Measurements from ENCODE around the gene MAP7D2. TPM values are rescaled to one million over a fixed set of nuclear protein-coding genes. Genes with fewer than 3 reads are reported as not detected.

Gene MAP7D2
- total and polyA plus RNA-seq, 2 of the 13 experiments (the other 11 are each of a cell fraction or from before 2014, with no cell fraction given), result 9.6 to 10.5 TPM

DNA sequence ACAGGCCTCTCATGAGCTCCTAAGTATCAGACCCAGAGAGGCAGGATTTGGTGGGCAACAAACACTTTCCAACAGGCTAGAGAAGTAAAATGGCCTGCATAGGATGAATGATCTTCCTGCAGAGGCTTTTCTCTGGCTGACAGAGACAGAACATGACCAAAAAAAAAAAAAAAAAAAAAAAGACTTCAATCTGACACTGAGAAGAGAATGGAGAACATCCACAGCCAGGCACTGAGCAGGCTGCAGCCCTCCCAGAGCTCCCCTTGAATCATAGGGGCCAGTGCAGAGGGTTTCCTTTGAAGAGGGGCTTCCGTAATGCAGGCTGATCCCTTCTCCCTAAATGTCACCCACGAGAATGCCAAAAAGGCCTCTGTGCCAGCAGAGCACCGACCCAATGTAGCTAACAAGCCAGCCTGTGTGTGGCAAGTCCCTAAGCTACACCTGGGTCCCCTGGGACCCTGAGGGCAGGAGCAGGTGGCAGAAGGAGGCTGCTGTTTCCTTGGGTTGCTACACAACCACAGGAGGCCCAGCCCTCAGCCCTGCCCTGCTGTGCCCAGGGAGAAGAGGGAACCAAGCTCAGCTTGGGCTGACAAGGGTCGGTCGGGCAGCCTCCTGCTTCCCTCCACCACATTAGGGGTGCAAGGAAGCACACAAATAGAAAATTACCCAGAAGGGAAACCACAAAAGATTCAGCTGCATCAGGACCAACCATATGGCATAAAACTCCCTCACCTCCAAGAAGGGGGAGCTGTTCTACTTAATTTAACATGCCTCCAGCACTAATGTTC, 55.6 kb downstream of the MAP7D2 start:
- intact Hi-C loops (cut with micrococcal nuclease; ENCODE audit: unreplicated experiment), result no loop called here
- no peak overlapping the region for H3K4me2 ChIP-seq (ENCODE audit: low read depth, low read length)
- FAIRE-seq (no peak), ATAC-seq (no peak), DNase-seq (ENCODE audit: low spot score) (no peak)
- CTCF ChIA-PET (ENCODE audit: low intra/inter-chr PET ratio, low total read pairs), result no interaction called here
- H3K36me3 ChIP-seq (replicated peaks in 1 of 2; ENCODE audit: control insufficient read depth in 1 of 2, insufficient read depth in 2 of 2, low read length in 2 of 2), result 0 out of 5 replicates have a peak, but pooled peaks cover 0 to 3% of the 10 kb centered on the region in 2 experiments
- H2AFZ ChIP-seq (ENCODE audit: low read length), result no peak overlapping the region
- no peaks in the 10 kb centered on the region for H4K20me1 ChIP-seq (ENCODE audit: insufficient read depth, low read length)
- TF ChIP-seq RNF2 (conservative IDR thresholded peaks at IDR 0.05; ENCODE audit: low read depth) (no peak), ZFP36L1 (CRISPR knock-in tag; IDR thresholded peaks at IDR 0.05) (no peak), BHLHE40 (IDR thresholded peaks at IDR 0.05; ENCODE audit: low read length) (no peak), ZBTB7A (CRISPR knock-in tag; IDR thresholded peaks at IDR 0.05) (no peak), ZNF775 (CRISPR knock-in tag; IDR thresholded peaks at IDR 0.05; ENCODE audit: borderline replicate concordance) (no peak), ZNF724P (CRISPR knock-in tag; IDR thresholded peaks at IDR 0.05; ENCODE audit: borderline replicate concordance) (no peak), ZNF205 (CRISPR knock-in tag; IDR thresholded peaks at IDR 0.05) (no peak), SRSF1 (optimal IDR thresholded peaks at IDR 0.05; ENCODE audit: low read depth, low read length) (no peak)
- TF ChIP-seq, protein P1, sequence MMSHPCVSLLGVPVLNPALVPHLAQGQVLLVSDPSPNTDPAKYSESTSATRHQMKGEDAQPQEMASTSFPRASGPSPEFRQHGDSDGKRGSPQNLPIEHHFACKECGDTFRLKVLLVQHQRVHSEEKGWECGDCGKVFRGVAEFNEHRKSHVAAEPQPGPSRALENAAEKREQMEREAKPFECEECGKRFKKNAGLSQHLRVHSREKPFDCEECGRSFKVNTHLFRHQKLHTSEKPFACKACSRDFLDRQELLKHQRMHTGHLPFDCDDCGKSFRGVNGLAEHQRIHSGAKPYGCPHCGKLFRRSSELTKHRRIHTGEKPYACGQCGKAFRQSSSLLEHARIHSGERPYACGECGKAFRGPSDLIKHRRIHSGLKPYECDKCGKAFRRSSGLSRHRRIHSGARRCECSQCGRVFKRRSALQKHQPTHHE (CRISPR knock-in tag; IDR thresholded peaks at IDR 0.05; ENCODE audit: borderline replicate concordance), result no peak
- TF ChIP-seq, protein P2, sequence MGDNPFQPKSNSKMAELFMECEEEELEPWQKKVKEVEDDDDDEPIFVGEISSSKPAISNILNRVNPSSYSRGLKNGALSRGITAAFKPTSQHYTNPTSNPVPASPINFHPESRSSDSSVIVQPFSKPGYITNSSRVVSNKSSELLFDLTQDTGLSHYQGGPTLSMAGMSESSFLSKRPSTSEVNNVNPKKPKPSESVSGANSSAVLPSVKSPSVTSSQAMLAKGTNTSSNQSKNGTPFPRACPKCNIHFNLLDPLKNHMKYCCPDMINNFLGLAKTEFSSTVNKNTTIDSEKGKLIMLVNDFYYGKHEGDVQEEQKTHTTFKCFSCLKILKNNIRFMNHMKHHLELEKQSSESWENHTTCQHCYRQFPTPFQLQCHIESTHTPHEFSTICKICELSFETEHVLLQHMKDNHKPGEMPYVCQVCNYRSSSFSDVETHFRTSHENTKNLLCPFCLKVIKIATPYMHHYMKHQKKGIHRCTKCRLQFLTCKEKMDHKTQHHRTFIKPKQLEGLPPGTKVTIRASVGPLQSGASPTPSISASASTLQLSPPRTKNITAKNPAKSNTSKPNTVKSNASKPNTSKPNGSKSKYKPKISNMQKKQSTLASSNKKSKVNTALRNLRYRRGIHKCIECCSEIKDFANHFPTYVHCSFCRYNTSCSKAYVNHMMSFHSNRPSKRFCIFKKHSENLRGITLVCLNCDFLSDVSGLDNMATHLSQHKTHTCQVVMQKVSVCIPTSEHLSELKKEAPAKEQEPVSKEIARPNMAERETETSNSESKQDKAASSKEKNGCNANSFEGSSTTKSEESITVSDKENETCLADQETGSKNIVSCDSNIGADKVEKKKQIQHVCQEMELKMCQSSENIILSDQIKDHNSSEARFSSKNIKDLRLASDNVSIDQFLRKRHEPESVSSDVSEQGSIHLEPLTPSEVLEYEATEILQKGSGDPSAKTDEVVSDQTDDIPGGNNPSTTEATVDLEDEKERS (CRISPR knock-in tag; IDR thresholded peaks at IDR 0.05), result no peak
- BruUV-seq (replicated peaks), result no TSS peak
- no peaks in the 10 kb centered on the region for H3K9me3 ChIP-seq (ENCODE audit: low read length)
- no peak overlapping the region for H3K4me3 ChIP-seq (replicated peaks in 1 of 3; ENCODE audit: insufficient read depth in 1 of 3, low read depth in 2 of 3, low read length in 3 of 3)
- H3K27ac ChIP-seq (ENCODE audit: extremely low read length, insufficient read depth, low read length), result no peak overlapping the region
- no peaks in the 10 kb centered on the region for H3K4me1 ChIP-seq (ENCODE audit: insufficient read depth, low read length)
- no peak overlapping the region for H3K9ac ChIP-seq (ENCODE audit: insufficient read depth, low read depth, low read length)
- POLR2A ChIA-PET, result no interaction called here
- WGBS (ENCODE audit: low lambda C conversion rate), result no CpG with 5 or more reads among the region's 5 CpGs
- H3K79me2 ChIP-seq (ENCODE audit: insufficient read depth, low read length), result no peaks in the 10 kb centered on the region
- in situ Hi-C loops (cut with HindIII; ENCODE audit: extremely low pct_ligation_motif_present, low pct_unique_long_range_greater_than_20kb), result loop anchor here (10.0 kb wide), 1 partner anchor 156 kb away; no protein-coding TSS in a partner anchor
- H3K27me3 ChIP-seq (ENCODE audit: control insufficient read depth in 1 of 2, insufficient read depth in 2 of 2, low read length in 2 of 2), result no peaks in the 10 kb centered on the region

Measured in HepG2 (cell line).